Erythroblast (primary cell): ENCODE measurements around the gene RCBTB2.

Experiments used
- GATA1 ChIP-seq: IDR thresholded peaks from 2 replicates; pipeline ENCODE4 v1.6.1; 2011; ENCODE audit warnings: low read depth, mild to moderate bottlenecking, control low read depth, low read length, moderate library complexity
- POLR2A ChIP-seq: IDR thresholded peaks from 2 replicates; pipeline ENCODE4 v1.6.1; 2011; ENCODE audit warnings: mild to moderate bottlenecking, low read length

- TF ChIP-seq POLR2A = no peak
- TF ChIP-seq GATA1 = no peak
Measured at GRCh38 chr13:48555441-48555840, 22.6 kb upstream of the RCBTB2 start.
